Measurements from ENCODE around the gene SH3BGR. TPM values are rescaled to one million over a fixed set of nuclear protein-coding genes. Genes with fewer than 3 reads are reported as not detected.

Gene SH3BGR
- total and polyA plus RNA-seq, 12 donors, result 8.9 to 97.3 (median 18.7) TPM

- WGBS, 4 donors, result 92 to 100% (median 96%) methylated on average over 6 to 12 of the region's 12 CpGs
- Histone ChIP-seq H3K9me3 (replicated peaks in 1 of 3) (no peaks in the 10 kb centered on the region), H3K27ac (no peak overlapping the region), H3K36me3 (replicated peaks in 1 of 2) (no peaks in the 10 kb centered on the region), H3K27me3 (no peaks in the 10 kb centered on the region), H3K4me1 (replicated peaks in 1 of 2) (peaks cover 0 to 11% of the 10 kb centered on the region in 2 donors), H3K4me3 (no peak overlapping the region)
- no peak for DNase-seq
- TF ChIP-seq CTCF (IDR thresholded peaks at IDR 0.05) (no peak), POLR2A (IDR thresholded peaks at IDR 0.05) (no peak)
- intact Hi-C loops (cut with DNase I), result no loop called here
Observed at GRCh38 chr21:39525601-39526000, 73.8 kb downstream of the SH3BGR start.

- Histone ChIP-seq H3K4me1 (replicated peaks in 1 of 2) (peaks cover 0 to 11% of the 10 kb centered on the region in 2 donors), H3K9me3 (replicated peaks in 1 of 3) (no peaks in the 10 kb centered on the region), H3K36me3 (replicated peaks in 1 of 2) (no peaks in the 10 kb centered on the region), H3K4me3 (no peak overlapping the region), H3K27me3 (no peaks in the 10 kb centered on the region), H3K27ac (no peak overlapping the region)
- DNase-seq, result peak in 1 of 7 donors; percentile 19
- 80 to 89% (median 86%) methylated on average over 5 of the region's 5 CpGs for WGBS, 4 donors
- TF ChIP-seq CTCF (IDR thresholded peaks at IDR 0.05) (no peak), POLR2A (IDR thresholded peaks at IDR 0.05) (no peak)
- intact Hi-C loops (cut with DNase I), result no loop called here
Observed at GRCh38 chr21:39527067-39527595, 75.4 kb downstream of the SH3BGR start.

- intact Hi-C loops (cut with DNase I), result no loop called here
- Histone ChIP-seq H3K4me3 (no peak overlapping the region), H3K27ac (no peak overlapping the region), H3K36me3 (replicated peaks in 1 of 2) (no peaks in the 10 kb centered on the region), H3K27me3 (no peaks in the 10 kb centered on the region), H3K9me3 (replicated peaks in 1 of 3) (no peaks in the 10 kb centered on the region), H3K4me1 (replicated peaks in 1 of 2) (peaks cover 0 to 11% of the 10 kb centered on the region in 2 donors)
- TF ChIP-seq CTCF (IDR thresholded peaks at IDR 0.05) (no peak), POLR2A (IDR thresholded peaks at IDR 0.05) (no peak)
- WGBS, 4 donors, result 14 to 23% (median 18%) methylated on average over 8 of the region's 8 CpGs
- peak in 3 of 7 donors; percentile 26 to 36 (median 29) for DNase-seq
Observed at GRCh38 chr21:39527664-39528381, 76.1 kb downstream of the SH3BGR start.

GRCh38 chr21:39529026-39529425 is 77.3 kb downstream of the SH3BGR start:
- DNase-seq, result no peak
- 75 to 83% (median 80%) methylated on average over 1 to 4 of the region's 4 CpGs for WGBS, 4 donors
- H3K9me3 ChIP-seq (replicated peaks in 1 of 3), result no peaks in the 10 kb centered on the region
- TF ChIP-seq POLR2A (IDR thresholded peaks at IDR 0.05), result no peak
- no peak for TF ChIP-seq CTCF (IDR thresholded peaks at IDR 0.05)
- no peak overlapping the region for H3K27ac ChIP-seq
- H3K36me3 ChIP-seq (replicated peaks in 1 of 2), result no peaks in the 10 kb centered on the region
- intact Hi-C loops (cut with DNase I), result no loop called here
- H3K4me3 ChIP-seq, result no peak overlapping the region
- H3K4me1 ChIP-seq (replicated peaks in 1 of 2), result peaks cover 0 to 11% of the 10 kb centered on the region in 2 donors
- no peaks in the 10 kb centered on the region for H3K27me3 ChIP-seq
